Liver (tissue), 9 donors: Measurements from ENCODE around the gene SP2. TPM values are rescaled to one million over a fixed set of nuclear protein-coding genes. Genes with fewer than 3 reads are reported as not detected.

Experiments used
- DNase-seq: peaks from one replicate; pipeline ENCODE4 v3.0.0-alpha.2; 2017; ENCODE audit warnings: low spot score
- H3K27ac ChIP-seq, 2 donors: one replicate each; pipeline ENCODE4 v1.7.0; 2013; ENCODE audit warnings: inconsistent platforms in 2 of 2, low read length in 2 of 2, control low read depth in 1 of 2, low read depth in 1 of 2, mild to moderate bottlenecking in 1 of 2
- H3K27me3 ChIP-seq, 4 donors: one replicate each; pipeline versions ENCODE4 v1.6.1 to v1.7.0; 2013; ENCODE audit warnings: low read length in 3 of 4, inconsistent platforms in 1 of 4, mild to moderate bottlenecking in 1 of 4, moderate library complexity in 1 of 4; ENCODE audit not compliant: control insufficient read depth in 4 of 4, insufficient read depth in 4 of 4
- H3K36me3 ChIP-seq, 4 donors: one replicate each; pipeline versions ENCODE4 v1.6.1 to v1.7.0; 2013; ENCODE audit warnings: low read length in 3 of 4, mild to moderate bottlenecking in 3 of 4, low read depth in 1 of 4, moderate library complexity in 1 of 4; ENCODE audit not compliant: control insufficient read depth in 4 of 4, insufficient read depth in 3 of 4
- H3K4me1 ChIP-seq, 4 donors: one replicate each; pipeline versions ENCODE4 v1.6.1 to v1.7.0; 2013; ENCODE audit warnings: low read length in 3 of 4, mild to moderate bottlenecking in 3 of 4, moderate library complexity in 1 of 4; ENCODE audit not compliant: control insufficient read depth in 4 of 4, insufficient read depth in 4 of 4
- H3K4me3 ChIP-seq, 3 donors: one replicate each; pipeline versions ENCODE4 v1.6.1 to v1.7.0; 2013; ENCODE audit warnings: low read length in 3 of 3, control low read depth in 1 of 3, low read depth in 1 of 3, mild to moderate bottlenecking in 1 of 3
- H3K9ac ChIP-seq, 2 donors: one replicate each; pipeline ENCODE4 v1.7.0; 2013; ENCODE audit warnings: low read length in 2 of 2, mild to moderate bottlenecking in 2 of 2, moderate library complexity in 2 of 2, control low read depth in 1 of 2, low read depth in 1 of 2
- H3K9me3 ChIP-seq, 4 donors: one replicate each; pipeline versions ENCODE4 v1.6.1 to v1.7.0; 2013; ENCODE audit warnings: low read length in 3 of 4; ENCODE audit not compliant: control insufficient read depth in 4 of 4
- ATF3 ChIP-seq: IDR thresholded peaks from 2 replicates; pipeline ENCODE4 v1.6.1; 2016; ENCODE audit warnings: antibody characterized with exemption
- CTCF ChIP-seq: fragments of 150-350 bp; IDR thresholded peaks from 2 replicates; pipeline ENCODE4 v1.5.1; 2017; ENCODE audit warnings: improper control_type of control experiment, low read depth, low read length; ENCODE audit not compliant: missing input control
- FOXA1 ChIP-seq: IDR thresholded peaks from 2 replicates; pipeline ENCODE4 v1.6.1; 2016; ENCODE audit warnings: antibody characterized with exemption
- FOXA2 ChIP-seq: IDR thresholded peaks from 2 replicates; pipeline ENCODE4 v1.6.1; 2016; ENCODE audit warnings: antibody characterized with exemption
- GABPA ChIP-seq, 2 donors: IDR thresholded peaks in 1 of 2; conservative IDR thresholded peaks in 1 of 2; 2 replicates each; pipeline ENCODE4 v1.6.1; 2016; ENCODE audit warnings: antibody characterized with exemption in 2 of 2, mild to moderate bottlenecking in 1 of 2, moderate library complexity in 1 of 2
- HNF4A ChIP-seq, 2 donors: conservative IDR thresholded peaks; 2 replicates each; pipeline ENCODE4 v1.6.1; 2016; ENCODE audit warnings: antibody characterized with exemption in 2 of 2, mild to moderate bottlenecking in 2 of 2
- HNF4G ChIP-seq: IDR thresholded peaks from 2 replicates; pipeline ENCODE4 v1.6.1; 2016; ENCODE audit warnings: antibody characterized with exemption
- JUND ChIP-seq, 2 donors: IDR thresholded peaks; 2 replicates each; pipeline ENCODE4 v1.6.1; 2016; ENCODE audit warnings: antibody characterized with exemption in 2 of 2
- MAX ChIP-seq: IDR thresholded peaks from 2 replicates; pipeline ENCODE4 v1.6.1; 2016; ENCODE audit warnings: antibody characterized with exemption
- NR2F2 ChIP-seq: IDR thresholded peaks from 2 replicates; pipeline ENCODE4 v1.6.1; 2016; ENCODE audit warnings: antibody characterized with exemption
- RAD21 ChIP-seq, 2 donors: IDR thresholded peaks; 2 replicates each; pipeline ENCODE4 v1.6.1; 2016; ENCODE audit warnings: antibody characterized with exemption in 2 of 2, mild to moderate bottlenecking in 2 of 2
- REST ChIP-seq: IDR thresholded peaks from 2 replicates; pipeline ENCODE4 v1.6.1; 2016; ENCODE audit warnings: antibody characterized with exemption, mild to moderate bottlenecking
- RXRA ChIP-seq, 2 donors: IDR thresholded peaks; 2 replicates each; pipeline ENCODE4 v1.6.1; 2017 to 2018; ENCODE audit warnings: antibody characterized with exemption in 2 of 2, mild to moderate bottlenecking in 1 of 2
- SP1 ChIP-seq: IDR thresholded peaks from 2 replicates; pipeline ENCODE4 v1.6.1; 2018; ENCODE audit warnings: antibody characterized with exemption, mild to moderate bottlenecking
- TAF1 ChIP-seq: conservative IDR thresholded peaks from 2 replicates; pipeline ENCODE4 v1.6.1; 2016; ENCODE audit warnings: antibody characterized with exemption, mild to moderate bottlenecking
- YY1 ChIP-seq: IDR thresholded peaks from 2 replicates; pipeline ENCODE4 v1.6.1; 2016; ENCODE audit warnings: antibody characterized with exemption, mild to moderate bottlenecking
- ZBTB33 ChIP-seq: IDR thresholded peaks from 2 replicates; pipeline ENCODE4 v1.6.1; 2016; ENCODE audit warnings: antibody characterized with exemption
- WGBS: extraction: QIAGEN DNeasy Blood & Tissue Kit; methylation state at CpG from one replicate; pipeline ENCODE4 v1.1.7; 2013; 5-methylcytosine and 5-hydroxymethylcytosine counted together
- polyA plus RNA-seq, 2 donors: library from polyadenylated mRNA; stranded (reverse) in 1 of 2; unstranded in 1 of 2; fragments of 200-250 nt in 1 of 2; fragments of >200 nt in 1 of 2; fragmentation: Nextera tagmentation in 1 of 2; extraction: Ambion mirVana in 1 of 2; gene quantifications; one replicate each; pipeline versions ENCODE4 v1.2.1 to v1.2.3, GENCODE V29; 2013 to 2015
- total RNA-seq, 2 donors: library from RNA; depleted of rRNA; stranded (reverse); fragments of >200 nt; gene quantifications; one replicate each; pipeline ENCODE4 v1.2.3, GENCODE V29; 2014
- donor health status: healthy.
- donor health status: healthy.
- donor health status: healthy.
- donor health status: healthy.
- donor health status: healthy.

SP2 gene
- total and polyA plus RNA-seq, 4 donors, result 2.2 to 5.7 (median 3.8) TPM

- Histone ChIP-seq H3K4me1 (peaks cover 21 to 65% (median 58%) of the 10 kb centered on the region in 4 donors), H3K9me3 (no peaks in the 10 kb centered on the region), H3K4me3 (peak overlapping the region in 1 of 3 donors; percentile 14), H3K9ac (peak overlapping the region; percentile 12 to 67), H3K36me3 (no peaks in the 10 kb centered on the region), H3K27ac (peak overlapping the region; percentile 92 to 94), H3K27me3 (no peaks in the 10 kb centered on the region)
- TF ChIP-seq NR2F2, result no peak
- TF ChIP-seq YY1, result no peak
- no peak for TF ChIP-seq ZBTB33
- no peak for TF ChIP-seq TAF1
- TF ChIP-seq GABPA (IDR thresholded peaks at IDR 0.05 in 1 of 2, conservative IDR thresholded peaks at IDR 0.05 in 1 of 2), result no peak
- TF ChIP-seq RXRA (IDR thresholded peaks at IDR 0.05), result no peak
- no peak for TF ChIP-seq FOXA2
- TF ChIP-seq RAD21 (IDR thresholded peaks at IDR 0.05), result no peak
- no peak for TF ChIP-seq MAX
- no peak for TF ChIP-seq SP1
- no peak for TF ChIP-seq HNF4A (conservative IDR thresholded peaks at IDR 0.05)
- no peak for TF ChIP-seq ATF3
- TF ChIP-seq FOXA1, result no peak
- no peak for DNase-seq
- 19% methylated on average over 3 of the region's 3 CpGs for WGBS
These were observed 53.9 kb downstream of the SP2 start for GRCh38 chr17:47949946-47950345.

DNA sequence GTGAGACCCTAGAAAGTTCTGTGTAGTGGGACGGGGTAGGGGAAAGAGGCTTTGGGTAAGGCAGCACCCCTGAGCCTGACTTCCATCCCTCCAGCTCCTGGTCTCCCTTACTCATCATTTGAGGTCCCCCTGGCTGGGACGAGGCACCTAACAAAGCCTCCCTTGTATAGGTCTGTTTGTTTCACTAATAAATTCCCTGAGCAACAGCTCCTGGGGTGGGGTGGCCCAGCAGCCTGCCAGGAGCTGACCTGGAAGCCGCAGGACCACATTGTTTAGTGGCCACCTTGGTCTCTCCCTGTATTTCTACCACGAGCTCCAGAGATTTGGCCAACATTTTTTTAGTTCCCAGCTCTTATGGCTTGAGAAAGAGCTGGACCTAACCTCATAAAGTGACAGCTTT is 54.4 kb downstream of the SP2 start:
- Histone ChIP-seq H3K9ac (peak overlapping the region in 1 of 2 donors; percentile 64), H3K4me3 (no peak overlapping the region), H3K27ac (peak overlapping the region; percentile 92 to 94), H3K9me3 (no peaks in the 10 kb centered on the region), H3K4me1 (peaks cover 23 to 65% (median 57%) of the 10 kb centered on the region in 4 donors), H3K36me3 (no peaks in the 10 kb centered on the region), H3K27me3 (no peaks in the 10 kb centered on the region)
- WGBS, result 79% methylated on average over 4 of the region's 4 CpGs
- TF ChIP-seq JUND (IDR thresholded peaks at IDR 0.05), result no peak
- TF ChIP-seq RXRA (IDR thresholded peaks at IDR 0.05), result no peak
- no peak for TF ChIP-seq MAX
- no peak for TF ChIP-seq CTCF
- no peak for TF ChIP-seq NR2F2
- no peak for TF ChIP-seq SP1
- TF ChIP-seq HNF4G, result no peak
- no peak for TF ChIP-seq ATF3
- no peak for TF ChIP-seq FOXA1
- TF ChIP-seq RAD21 (IDR thresholded peaks at IDR 0.05), result no peak
- no peak for TF ChIP-seq HNF4A (conservative IDR thresholded peaks at IDR 0.05)
- TF ChIP-seq REST, result no peak
- no peak for TF ChIP-seq YY1
- TF ChIP-seq GABPA (IDR thresholded peaks at IDR 0.05 in 1 of 2, conservative IDR thresholded peaks at IDR 0.05 in 1 of 2), result no peak
- no peak for DNase-seq
